GM19099 (cell line): ENCODE results near the gene RBM44.

Experiments used
- POLR2A ChIP-seq: IDR thresholded peaks from 3 replicates; pipeline ENCODE4 v1.6.1; 2011; ENCODE audit warnings: low read depth; ENCODE audit not compliant: insufficient read length; ENCODE audit errors: extremely low read depth

The RBM44 gene

DNA sequence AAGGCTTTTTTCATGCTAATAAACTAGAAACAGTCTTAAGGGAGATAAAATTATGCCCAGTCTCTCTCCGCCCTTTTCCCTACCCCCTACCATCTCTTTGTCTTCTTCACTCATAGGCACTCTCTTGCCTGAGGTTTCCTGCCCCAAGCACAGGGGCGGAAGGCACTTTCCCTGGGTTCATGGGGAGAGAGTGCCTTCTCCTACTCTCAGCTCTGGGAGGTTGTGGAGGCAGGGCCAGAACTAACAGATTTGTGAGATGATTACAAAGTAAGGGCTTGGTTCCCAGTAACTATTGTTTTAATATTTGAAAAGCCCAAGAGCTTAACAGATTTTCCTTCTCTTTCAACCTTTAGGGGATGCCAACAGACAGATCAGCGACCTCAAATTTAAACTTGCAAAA lies 26.1 kb upstream of the RBM44 start:
- no peak for TF ChIP-seq POLR2A

DNA sequence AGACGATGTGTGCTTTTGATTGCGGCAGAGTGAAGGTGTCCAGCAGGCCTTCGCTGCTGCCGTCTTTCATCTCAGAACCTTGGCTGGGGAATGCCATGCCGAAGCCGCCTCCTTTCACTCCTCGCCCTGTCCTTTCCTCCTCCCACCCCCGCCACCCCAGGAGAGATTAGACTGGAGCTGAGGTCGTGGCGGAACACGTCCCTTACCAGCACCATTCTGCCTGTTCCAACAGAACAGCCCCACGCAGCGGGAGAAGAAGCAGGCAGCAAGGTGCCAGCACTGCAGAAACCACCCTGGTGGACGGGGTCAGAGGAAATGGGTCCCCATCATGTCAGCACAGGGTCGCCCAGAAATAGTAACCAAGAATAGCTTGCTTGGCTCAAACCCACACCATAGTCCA lies 24.8 kb upstream of the RBM44 start:
- no peak for TF ChIP-seq POLR2A

DNA sequence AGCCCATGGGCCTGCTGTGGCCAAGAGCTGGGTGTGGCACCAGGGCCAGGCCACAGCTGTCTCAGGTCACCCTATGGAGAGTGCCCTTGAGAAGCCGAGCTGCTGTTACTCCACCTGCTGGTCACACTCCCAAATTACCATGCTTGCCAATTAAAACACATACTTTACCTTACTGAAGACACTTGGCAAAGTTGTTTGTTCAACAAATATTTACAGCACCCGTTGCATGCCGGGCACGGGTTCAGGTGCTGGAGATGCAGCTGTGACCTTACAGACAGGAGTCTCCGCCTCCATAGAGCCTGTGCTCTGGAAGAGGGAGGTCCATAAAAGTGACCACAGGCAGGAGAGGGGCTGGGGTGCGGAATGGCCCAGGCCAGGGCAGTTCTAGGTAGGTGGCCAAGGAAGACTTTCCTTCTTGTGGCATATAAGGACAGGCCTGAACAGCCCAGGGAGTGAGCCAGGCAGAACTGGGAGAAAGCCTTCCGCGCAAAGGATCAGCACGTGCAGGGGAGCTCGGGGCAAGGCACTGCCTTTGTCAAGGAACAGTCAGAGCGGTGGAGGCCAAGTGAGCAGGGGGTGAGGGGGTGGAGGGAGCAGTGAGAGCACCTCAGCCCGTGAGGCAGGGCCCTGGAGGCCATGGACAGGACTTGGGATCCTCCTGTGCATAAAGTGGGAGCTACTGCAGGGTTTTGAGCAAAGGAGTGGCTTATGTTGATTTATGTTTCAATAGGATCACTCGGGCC lies 23.6 kb upstream of the RBM44 start:
- no peak for TF ChIP-seq POLR2A

DNA sequence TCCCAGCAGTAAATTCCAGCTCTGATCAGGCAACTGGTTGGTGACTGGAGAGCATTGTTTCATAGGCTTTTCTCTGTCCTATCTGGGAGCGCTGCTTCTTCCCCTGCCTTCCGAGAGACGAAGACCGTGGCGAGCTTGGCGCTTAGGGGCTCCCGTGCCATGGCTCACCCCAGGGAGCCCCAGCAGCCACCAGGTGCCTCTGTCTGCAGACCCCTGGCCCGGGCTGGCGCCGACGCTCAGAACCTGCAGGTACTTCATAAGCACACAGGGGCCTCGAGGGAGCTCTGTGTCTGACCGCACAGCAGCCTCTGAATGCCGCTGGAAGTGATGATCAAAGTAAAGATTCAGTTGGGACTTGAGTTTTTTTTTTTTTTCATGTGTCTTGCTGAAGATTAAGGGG lies 19.1 kb upstream of the RBM44 start:
- no peak for TF ChIP-seq POLR2A

DNA sequence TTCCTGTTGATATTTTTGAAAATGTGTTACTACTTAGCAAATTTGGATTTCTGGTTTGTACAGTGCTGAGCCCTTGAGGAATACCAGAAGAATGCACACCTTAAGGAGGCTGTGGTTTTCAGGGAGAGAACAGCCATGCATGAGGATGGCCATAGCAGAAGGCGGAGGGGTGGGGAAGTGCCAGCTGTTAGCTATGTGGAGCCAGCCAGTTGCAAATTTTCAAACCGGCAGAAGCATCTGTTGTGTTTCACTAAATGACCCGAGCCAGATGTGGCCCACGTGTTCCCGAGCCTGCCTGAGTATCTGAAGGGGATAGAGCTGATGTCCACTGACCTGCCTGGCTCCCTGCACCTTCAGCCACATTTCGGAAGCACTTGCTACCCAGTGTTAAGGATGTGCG lies 16.4 kb upstream of the RBM44 start:
- no peak for TF ChIP-seq POLR2A

DNA sequence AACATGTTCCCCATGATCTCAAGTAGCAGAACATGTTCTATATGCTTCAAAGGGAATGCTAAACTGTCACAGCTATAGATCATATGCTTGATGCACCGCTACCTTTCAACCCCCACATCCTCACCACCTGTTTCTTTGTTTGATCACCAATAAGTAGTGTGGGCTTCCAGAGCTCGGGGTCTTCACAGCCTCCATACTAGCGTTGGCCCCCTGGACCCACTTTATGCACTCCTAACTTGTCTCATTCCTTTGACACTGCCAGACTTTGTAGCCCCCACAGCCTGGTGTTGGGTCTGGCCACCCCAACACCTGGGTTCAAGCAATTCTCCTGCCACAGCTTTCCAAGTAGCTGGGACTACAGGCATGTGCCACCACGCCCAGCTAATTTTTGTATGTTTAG lies 11.6 kb upstream of the RBM44 start:
- TF ChIP-seq POLR2A: no peak

DNA sequence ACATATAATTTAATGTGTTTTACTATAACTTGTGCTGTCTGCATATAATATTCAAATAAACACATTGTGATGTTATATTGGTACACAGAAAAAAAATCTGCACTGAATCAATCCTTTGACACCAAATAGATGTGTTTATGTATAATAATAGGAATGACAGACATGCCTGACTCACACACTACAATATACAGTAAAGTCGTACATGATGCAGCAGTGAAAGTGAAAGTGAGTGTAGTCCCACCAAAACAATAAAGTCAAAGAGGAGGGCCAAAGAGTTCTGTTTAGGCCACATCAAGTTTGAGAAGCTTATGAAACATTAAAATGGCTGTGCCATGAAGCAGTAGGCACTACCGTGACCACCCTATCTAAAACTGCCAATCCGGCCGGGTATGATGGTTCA lies 8.2 kb upstream of the RBM44 start:
- no peak for TF ChIP-seq POLR2A

DNA sequence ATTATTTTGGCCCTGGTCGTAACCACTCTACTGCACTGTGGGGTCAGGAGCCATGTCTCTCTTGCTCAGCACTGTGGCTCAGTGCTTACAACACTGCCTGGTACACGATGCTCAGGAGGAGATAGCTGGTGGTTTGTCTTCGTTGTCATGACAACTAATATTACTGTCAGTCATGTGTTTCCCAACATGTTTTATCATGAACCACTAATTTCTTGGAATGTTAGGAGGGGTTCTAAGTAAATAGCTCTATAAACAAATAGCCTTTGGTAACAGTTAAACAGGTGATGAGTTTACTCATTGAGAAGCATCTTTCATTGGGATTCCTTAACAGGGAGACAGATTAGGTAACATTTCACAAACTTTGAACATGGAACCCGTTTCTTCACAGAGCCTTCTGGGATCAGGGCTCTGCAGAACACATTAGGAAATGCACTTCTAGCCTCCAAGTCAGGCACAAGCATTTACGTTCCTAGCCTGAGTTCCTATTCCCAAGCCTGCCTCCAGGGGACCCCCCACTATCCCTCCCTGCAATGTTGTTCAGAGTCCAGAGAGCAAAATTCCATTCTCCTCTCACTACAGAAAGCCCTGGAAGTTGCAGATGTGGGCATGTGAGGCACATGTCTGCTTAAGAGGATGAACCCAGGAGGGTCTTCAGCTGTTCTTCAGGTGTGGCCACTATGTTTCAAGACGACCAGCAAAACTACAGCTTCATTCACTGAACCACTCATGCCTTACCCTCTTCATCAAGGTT lies 6.4 kb upstream of the RBM44 start:
- TF ChIP-seq POLR2A: no peak

DNA sequence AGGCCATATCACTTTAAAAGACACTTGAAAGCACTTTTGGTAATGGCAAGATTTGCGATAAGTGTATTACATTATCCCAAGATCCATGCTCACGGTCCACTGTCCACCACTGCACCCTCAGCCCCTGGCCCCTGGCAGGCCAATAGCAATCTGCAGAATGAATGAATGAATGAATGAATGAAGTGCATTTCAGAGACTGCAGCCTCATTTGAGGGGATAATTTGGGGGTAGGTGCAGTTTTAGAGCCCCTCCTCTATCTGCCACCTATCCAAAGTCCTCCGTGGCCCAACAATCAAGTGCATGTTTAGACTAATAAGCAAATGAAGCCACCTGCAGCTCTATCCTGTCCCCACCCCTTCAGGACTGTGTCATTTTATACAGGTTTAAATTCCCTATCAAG lies 1.3 kb upstream of the RBM44 start:
- no peak for TF ChIP-seq POLR2A

DNA sequence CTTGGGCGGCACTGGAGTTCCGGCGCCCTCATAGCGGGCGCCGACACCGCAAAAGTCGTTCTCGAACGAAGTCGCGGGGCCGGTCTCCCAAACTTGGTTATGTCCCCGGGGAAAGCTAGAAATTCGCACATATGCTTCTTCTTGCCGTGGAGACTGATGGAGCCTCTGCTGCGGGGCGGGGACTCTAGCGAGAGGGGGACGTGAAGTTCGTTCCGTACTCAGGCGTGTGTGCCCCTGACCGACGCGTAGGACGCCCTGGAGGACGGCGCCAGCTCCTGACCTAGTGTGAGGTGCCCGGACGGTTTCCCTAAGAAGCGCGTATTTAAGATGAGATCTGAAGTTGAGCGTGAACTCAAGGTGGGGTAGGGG lies 465 bp downstream of the RBM44 start:
- TF ChIP-seq POLR2A: no peak

DNA sequence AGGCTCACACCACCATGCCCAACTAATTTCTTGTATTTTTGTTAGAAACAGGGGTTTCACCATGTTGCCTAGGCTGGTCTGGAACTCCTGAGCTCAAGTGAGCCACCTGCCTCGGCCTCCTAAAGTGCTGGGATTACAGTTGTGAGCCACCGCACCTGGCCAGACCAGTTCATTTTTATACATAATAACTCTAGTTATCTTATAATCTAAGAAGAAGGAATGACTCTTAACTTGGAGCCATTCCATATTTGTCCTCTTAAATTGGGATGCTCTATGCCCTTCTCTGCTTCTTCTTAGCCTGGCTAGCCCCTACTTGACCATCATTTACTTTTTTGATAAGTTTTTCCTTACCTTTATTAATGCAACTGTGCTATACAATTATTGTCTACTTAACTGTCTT lies 2.9 kb downstream of the RBM44 start:
- no peak for TF ChIP-seq POLR2A

DNA sequence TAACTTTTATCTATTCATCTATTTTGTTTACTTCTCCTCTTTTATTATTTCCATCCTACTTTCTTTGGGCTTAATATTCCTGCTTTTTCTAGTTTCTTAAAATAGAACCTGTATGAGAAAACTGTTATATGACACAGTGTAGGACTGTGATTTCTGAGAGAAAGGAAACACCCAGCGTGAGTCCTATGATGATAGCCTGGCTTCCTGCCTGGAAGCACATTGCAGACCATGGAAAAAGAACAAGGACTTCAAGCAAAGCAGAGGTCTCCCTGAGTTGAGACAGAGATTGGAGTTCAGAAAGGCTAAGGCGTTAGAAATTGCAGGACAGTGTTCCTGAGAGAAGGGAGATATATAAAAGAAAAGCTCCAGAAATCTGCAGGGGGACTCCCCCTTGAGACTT lies 7.8 kb downstream of the RBM44 start:
- TF ChIP-seq POLR2A: no peak

DNA sequence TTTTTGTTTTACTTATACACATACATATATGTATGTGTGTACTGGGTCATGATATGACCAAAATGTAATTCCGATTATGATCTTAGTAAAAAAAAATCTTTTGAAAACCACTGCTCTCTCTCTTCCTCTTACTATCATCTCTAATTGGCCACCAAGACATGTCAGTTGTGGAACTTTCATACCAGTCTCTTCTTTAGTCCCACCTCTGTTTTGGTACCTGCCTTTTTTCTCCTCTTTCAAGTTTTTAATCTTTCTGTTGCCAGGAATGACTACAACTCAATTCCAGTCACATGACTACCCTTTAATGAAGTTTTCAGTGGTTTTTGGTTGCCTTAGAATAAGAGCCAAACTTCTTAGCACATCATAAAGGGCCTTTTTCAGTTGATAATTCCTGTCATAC lies 17.1 kb downstream of the RBM44 start:
- TF ChIP-seq POLR2A: no peak

DNA sequence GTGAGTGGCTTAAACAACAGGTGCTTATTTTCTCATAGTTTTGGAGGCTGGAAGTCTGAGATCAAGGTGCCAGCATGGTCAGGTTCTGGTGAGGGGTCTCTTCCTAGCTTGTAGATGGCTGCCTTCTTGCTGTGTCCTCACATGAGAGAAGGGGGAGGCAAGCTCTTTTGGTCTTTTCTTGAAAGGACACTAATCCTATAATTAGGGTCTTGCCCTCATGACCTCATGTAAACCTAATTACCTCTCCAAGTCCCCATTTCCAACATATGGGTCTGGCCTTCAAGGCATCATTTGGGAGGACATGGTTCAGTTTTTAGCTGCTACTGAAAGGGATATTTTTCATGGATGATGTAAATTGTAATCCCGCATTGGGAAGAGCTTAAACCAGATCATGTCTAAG lies 18.0 kb downstream of the RBM44 start:
- TF ChIP-seq POLR2A: no peak

DNA sequence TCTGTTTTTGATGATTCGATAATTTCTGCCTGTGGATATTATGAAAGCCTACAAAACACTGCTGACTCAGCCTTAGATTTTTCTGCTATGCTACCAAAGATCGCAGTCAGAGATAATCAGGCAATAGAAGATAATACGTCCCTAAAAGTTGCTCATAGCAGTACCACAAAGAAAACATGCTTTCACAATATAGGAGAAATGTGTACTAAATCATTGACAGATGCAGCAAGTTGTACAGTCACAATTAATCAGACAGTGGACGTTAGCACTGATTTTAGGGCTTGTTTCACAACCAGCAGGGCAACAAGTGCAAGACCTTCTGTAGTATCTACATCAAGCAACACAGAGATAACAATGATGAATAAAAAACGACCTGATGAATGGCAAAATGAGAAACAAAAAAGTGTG lies 19.5 kb downstream of the RBM44 start:
- no peak for TF ChIP-seq POLR2A

DNA sequence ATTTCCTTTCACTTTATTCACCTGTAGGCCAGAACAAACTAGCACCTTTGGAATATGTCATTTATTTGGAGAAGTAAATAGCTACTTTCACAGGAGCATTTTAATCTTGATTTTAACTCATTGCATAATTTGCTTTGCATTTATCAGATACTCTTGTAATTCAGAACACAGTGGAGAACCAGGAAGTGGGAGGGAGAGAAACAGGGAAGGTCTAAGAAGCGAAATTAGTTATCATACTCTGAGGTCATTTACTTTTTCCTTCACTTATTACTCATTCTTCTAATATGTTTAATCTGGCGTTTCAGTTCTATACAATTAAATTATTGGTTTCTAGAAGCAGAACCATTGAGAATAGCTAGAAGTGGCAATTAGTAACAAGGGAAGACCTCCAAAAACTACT lies 20.7 kb downstream of the RBM44 start:
- no peak for TF ChIP-seq POLR2A
